GM19372 (cell line): Measurements from ENCODE around the gene RFWD3.

ENCODE experiments used
- ATAC-seq: cut with Tn5 transposase; IDR thresholded peaks from one replicate; pipeline ENCODE4 v1.9.1; 2021; ENCODE audit warnings: mild to moderate bottlenecking, low read depth, moderate library complexity; ENCODE audit not compliant: unreplicated experiment

RFWD3 gene

DNA sequence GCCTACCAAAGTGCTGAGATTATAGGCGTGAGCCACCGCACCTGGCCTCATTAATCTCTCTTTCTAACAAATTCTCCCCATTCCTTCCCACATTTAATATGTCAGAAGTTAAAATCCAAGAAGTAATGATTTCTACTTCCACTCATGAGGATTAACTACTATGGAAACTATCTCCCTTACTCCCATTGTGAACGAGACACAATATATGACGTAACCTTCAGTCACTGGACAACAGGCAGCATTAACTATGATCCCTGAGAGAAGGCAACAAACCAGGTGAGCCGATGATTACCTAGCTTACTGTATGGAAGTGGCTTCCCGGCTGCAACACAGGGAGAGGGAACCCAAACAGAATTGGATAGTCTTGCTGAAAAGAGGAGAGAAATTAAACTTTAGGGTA lies 79.7 kb downstream of the RFWD3 start:
- ATAC-seq, result no peak

DNA sequence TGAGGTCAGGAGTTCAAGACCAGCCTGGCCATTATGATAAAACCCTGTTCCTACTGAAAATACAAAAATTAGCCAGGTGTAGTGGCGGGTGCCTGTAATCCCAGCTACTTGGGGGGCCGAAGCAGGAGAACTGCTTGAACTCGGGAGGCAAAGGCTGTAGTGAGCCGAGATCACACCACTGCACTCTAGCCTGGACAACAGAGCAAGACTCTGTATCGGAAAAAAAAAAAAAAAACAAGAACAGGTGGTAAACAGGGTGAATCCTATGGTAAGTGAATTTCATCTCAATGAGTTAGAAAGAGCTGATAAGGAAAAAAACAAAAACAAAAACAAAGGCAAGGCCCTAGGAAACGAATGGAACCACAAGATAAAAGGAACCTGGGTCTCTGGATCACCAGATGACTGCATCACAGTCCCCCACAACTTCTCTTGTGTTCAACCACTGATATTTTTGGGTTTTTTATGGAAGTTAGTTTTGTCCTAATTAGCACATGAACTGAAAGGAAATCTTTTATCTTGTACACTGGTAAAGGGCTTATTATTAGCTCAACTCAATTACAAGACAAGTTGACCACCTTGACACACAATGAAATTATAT lies 80.7 kb downstream of the RFWD3 start:
- ATAC-seq, result no peak

DNA sequence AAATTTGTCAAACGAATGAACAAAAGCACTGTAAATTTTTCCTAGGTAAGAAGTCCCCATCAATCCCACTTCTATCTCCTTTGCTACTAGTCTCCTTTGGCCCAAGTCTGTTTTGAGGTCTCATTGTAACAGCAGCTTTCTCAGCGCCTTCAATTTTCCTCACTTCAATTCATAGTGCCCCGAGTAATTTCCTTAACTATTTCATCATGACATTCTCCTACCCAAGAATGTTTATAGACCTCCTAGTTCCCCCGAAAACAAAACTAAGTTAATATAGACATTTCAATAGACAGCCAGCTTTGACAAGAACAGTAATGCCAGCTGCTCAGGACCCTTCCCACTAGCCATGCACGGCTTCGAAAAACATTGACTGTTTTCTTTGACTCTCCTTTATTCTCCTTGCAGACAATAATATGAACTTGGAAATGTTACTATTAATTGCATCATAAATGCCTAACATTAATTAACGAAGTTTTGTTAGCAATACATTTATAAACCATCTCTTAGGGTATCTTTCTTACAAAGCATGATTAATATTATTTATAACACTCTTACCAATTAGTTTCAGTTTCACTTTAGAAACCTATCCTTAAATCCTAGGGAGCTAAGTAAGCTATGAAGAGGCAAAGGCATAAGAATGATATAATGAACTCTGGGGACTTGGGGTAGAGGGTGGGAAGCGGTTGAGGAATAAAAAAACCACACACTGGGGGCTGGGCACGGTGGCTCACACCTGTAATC lies 82.6 kb downstream of the RFWD3 start:
- no peak for ATAC-seq

DNA sequence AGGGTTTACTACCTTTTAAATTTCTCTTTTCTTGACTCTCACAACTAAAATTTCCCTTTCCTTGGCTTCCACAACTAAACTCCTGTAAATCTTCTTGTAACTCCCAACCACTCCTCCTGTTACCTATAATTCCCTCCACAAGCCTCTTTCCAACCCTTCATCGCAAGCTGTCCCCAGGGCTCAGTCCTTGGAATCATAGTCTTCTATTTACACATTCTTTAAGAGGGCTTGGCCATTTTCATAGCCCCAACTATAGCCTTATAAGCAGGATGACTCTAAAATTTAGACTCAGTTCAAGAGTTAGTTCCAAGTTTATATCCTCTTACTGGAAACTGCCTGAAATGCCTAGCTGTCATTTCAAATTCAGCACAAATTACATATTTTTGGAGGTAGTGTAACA lies 83.7 kb downstream of the RFWD3 start:
- no peak for ATAC-seq

DNA sequence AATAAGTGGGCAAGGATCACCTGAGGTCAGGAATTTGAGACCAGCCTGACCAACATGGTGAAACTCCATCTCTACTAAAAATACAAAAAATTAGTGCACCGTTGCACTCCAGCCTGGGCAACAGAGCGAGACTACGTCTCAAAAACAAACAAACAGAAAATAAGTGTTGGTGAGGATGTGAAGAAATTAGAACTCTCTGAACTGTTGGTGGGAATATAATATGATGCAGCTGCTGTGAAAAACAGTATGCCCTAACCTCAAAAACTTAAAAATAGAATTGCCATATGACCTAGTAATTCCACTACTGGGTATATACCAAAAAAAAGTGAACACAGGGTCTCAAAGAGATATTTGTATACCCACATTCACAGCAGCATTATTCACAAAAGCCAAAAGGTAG lies 85.8 kb downstream of the RFWD3 start:
- ATAC-seq, result no peak

DNA sequence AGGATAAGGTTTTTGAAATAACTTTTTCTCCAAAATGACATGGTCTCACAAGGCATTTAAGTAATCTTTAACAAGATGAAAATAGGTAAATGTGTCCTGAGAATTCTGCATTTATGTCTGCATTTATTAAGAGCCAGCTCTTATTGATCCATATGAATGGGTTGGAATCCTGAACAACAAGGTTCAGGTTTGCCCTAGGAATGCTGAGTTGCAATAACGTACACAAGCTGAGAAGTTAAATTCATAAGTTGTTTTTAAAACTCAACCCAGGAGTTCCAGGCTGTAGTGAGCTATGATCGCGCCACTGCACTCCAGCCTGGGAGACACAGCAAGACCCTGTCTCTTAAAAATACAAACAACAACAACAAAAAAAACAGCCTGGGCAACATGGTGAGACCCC lies 87.8 kb downstream of the RFWD3 start:
- no peak for ATAC-seq

DNA sequence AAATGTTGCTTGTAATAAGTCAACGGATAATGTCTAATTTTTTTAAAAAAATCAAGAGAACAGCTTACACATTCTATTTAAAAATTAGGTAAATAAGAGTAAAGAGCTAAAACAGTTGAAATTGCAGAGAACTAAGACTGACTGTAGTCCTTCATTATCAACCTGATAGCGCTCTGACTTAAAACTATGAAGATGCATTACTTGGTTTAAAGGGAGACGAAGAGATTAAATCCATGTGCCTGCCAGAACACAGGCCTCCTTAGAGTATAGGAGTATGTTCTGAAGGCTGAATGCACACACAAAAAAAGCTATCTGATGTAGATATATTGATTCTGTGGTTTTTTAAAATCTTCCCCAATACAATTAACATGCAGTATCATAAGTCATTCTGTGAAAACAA lies 88.2 kb downstream of the RFWD3 start:
- ATAC-seq, result no peak

DNA sequence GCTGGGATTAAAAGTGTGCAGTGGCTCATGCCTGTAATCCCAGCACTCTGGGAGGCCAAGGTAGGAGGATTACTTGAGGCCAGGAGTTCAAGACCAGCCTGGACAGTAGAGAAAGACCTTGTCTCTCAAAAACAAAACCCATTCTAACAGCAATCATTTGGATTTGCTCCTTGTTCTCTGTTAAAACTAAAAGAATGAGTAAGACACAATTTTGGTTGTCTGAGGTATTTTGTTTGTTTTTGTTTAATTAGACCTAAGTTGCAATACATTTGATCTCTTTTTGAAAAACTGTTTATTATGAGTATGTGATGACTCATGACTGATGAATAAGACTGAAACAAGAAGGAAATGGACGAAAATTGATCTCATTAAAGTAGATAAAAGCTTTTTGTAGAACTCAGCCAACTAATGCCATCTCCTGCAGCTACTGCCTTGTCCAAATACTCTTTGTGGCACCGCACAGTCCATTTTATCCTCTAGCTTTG lies 88.8 kb downstream of the RFWD3 start:
- ATAC-seq, result no peak

DNA sequence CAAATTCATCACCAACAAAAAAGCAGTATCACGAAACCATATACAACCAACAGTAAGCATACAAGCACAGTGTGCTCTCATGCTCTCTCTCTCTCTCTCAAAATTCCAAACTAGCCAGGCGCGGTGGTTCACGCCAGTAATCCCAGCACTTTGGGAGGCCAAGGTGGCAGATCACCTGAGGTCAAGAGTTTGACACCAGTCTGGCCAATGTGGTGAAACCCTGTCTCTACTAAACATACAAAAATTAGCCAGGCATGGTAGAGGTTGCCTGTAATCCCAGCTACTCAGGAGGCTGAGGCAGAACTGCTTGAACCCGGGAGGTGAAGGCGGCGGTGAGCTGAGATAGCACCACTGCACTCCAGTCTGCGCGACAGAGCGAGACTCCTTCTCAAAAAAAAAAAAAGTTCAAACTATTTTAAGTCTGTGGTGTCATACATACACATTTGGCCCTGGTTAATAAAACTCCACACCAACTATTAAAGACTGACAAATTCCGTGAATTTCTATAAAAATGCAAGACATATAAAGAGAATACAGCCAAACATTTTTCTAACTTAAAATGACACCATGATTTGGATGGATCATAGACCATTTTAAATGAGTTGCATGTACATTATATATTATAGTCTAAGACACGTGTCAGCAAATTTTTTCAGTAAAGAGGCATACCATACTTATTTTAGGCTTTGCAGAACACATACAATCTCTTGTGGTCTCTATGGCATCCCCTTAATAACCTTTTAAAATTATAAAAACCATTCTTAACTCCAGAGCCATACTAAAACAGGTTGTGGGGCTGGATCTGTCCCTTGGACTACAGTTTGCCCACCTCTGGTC lies 90.7 kb downstream of the RFWD3 start:
- ATAC-seq, result no peak

DNA sequence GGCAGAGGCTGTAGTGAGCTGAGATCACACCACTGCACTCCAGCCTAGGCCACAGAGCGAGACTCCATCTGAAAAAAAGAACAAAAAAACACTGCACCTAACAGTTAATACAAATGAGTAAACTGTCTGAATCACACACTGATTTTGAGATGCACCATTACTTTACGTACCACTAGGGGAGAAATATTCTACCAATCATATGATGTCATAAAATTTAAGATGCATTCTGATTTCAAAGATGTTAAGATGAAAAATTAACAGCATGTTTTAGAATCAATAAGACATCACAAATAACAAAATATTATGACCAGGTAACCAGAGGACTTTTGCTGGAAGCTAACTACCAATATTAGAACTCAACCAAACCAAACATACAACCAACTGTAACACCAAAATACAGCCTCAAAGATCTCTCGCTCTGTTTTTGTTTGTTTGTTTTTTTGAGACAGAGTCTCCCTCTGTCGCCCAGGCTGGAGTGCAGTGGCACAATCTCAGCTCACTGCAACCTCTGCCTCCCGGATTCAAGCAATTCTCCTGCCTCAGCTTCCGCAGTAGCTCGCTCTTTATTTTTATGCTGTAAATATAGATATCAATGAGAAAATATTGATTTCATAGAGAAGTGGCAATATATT lies 91.4 kb downstream of the RFWD3 start:
- no peak for ATAC-seq

DNA sequence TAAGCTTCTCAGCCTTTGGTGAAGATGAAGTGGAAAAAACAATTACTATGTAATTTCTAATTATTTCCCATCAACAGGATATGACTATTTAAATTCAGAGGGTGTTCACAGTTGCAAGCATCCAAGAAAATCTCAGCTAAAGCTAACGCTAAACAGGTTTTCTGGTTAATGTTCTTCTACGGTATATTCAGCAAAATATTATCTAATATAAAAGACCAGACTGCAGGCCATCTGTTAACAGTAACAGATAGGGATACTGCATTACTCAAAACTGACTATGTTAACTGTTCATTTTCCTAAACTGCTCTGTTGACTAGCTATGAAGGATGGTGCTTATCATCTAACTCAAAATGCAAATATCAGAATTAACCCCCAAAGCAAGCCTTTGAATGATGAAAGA lies 92.5 kb downstream of the RFWD3 start:
- ATAC-seq, result no peak

DNA sequence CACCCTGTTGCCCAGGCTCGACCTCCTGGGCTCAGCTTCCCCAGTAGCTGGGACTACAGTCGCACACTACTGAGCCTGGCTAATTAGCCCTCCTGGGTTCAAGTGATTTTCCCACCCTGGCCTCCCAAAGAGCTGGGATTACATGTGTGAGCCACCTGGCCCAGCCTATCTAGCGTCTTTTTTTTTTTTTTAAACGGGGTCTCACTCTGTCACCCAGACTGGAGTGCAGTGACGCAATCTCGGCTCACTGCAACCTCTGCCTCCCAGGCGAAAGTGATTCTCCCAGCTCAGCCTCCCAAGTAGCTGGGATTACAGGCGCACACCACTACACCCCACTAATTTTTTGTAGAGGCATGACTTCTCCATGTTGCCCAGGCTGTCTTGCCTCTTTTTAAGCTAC lies 93.1 kb downstream of the RFWD3 start:
- no peak for ATAC-seq
